Measurements from ENCODE around the gene NDNF. TPM values are rescaled to one million over a fixed set of nuclear protein-coding genes. Genes with fewer than 3 reads are reported as not detected.

Gene NDNF
- total and polyA plus RNA-seq, 9 of the 15 experiments (the other 6 are each of a cell fraction or from before 2014, with no cell fraction given): not detected

DNA sequence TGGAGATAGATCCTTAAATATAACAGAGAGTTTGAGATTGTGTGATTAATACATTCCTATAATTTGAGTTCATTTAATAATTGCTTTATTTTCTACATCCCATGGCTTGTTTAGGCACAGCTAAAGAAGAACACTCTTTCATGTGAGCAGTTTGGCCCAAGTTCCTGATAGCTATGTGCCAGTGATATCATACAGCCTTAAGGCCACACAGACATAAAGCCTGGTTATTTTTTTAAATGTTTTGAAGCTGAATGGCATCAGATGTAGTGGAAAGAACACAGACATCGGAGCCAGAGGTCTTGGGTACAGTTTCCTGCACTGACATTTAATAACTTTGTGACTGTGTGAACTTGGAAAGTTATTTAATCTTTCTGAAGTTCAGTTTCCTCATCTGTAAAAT is 7.0 kb upstream of the NDNF start:
- no peak overlapping the region for H3K4me3 ChIP-seq
- H3K9me1 ChIP-seq (ENCODE audit: control insufficient read depth, insufficient read depth, low read length): no peaks in the 10 kb centered on the region
- no peaks in the 10 kb centered on the region for H3K36me3 ChIP-seq (ENCODE audit: control insufficient read depth, insufficient read depth, low read length)
- no peak overlapping the region for H3K4me2 ChIP-seq (ENCODE audit: insufficient read depth, low read length)
- ATAC-seq (no peak), FAIRE-seq (no peak), DNase-seq (ENCODE audit: extremely low read depth in 1 of 4, low spot score in 3 of 4) (no peak)
- 0% methylated on average over 1 of the region's 1 CpG for WGBS (ENCODE audit: insufficient coverage, low coverage, missing lambda C conversion rate)
- no peak overlapping the region for H3K9ac ChIP-seq (ENCODE audit: insufficient read depth in 1 of 2, low read depth in 2 of 2, low read length in 2 of 2)
- no peaks in the 10 kb centered on the region for H3K9me3 ChIP-seq (replicated peaks; ENCODE audit: control insufficient read depth, insufficient read depth, low read depth, low read length)
- no TSS peak for BruUV-seq (replicated peaks)
- H3K27ac ChIP-seq (ENCODE audit: extremely low read depth, low read depth, low read length): no peak overlapping the region
- ChIA-PET CTCF (ENCODE audit: low intra/inter-chr PET ratio) (no interaction called here), POLR2A (no interaction called here)
- intact Hi-C loops (cut with micrococcal nuclease) (no loop called here), in situ Hi-C loops (cut with MboI) (no loop called here)
- H3K79me2 ChIP-seq (ENCODE audit: control insufficient read depth, insufficient read depth, low read length): no peaks in the 10 kb centered on the region
- no peaks in the 10 kb centered on the region for H3K27me3 ChIP-seq (ENCODE audit: control insufficient read depth in 2 of 2, insufficient read depth in 2 of 2, low read length in 2 of 2)
- H2AFZ ChIP-seq (ENCODE audit: low read depth, low read length): no peak overlapping the region
- H3K4me1 ChIP-seq (replicated peaks in 1 of 2; ENCODE audit: control insufficient read depth in 2 of 2, insufficient read depth in 2 of 2, low read length in 2 of 2): no peaks in the 10 kb centered on the region
- no peaks in the 10 kb centered on the region for H4K20me1 ChIP-seq (replicated peaks; ENCODE audit: control insufficient read depth, insufficient read depth, low read length)
- TF ChIP-seq SRSF3 (IDR thresholded peaks at IDR 0.05; ENCODE audit: insufficient read depth, low read length) (no peak), TCFL5 (CRISPR knock-in tag; conservative IDR thresholded peaks at IDR 0.05) (no peak), RBM22 (IDR thresholded peaks at IDR 0.05; ENCODE audit: low read depth, low read length, poor library complexity, severe bottlenecking) (no peak), NR2C2 (CRISPR knock-in tag; IDR thresholded peaks at IDR 0.05) (no peak), NR2C2 (tag; IDR thresholded peaks at IDR 0.05) (no peak), TCF7 (IDR thresholded peaks at IDR 0.05; ENCODE audit: borderline replicate concordance) (no peak), ZFP36 (IDR thresholded peaks at IDR 0.05; ENCODE audit: low read depth, low read length, partially characterized antibody) (no peak), MYC (IDR thresholded peaks at IDR 0.05; ENCODE audit: low read depth, low read length) (no peak), MYC (CRISPR knock-in tag; IDR thresholded peaks at IDR 0.05; ENCODE audit: borderline replicate concordance, low read depth) (no peak), MYNN (IDR thresholded peaks at IDR 0.05) (no peak), MYNN (CRISPR knock-in tag; IDR thresholded peaks at IDR 0.05) (no peak), GATAD2A (IDR thresholded peaks at IDR 0.05) (no peak), NEUROD1 (IDR thresholded peaks at IDR 0.05; ENCODE audit: borderline replicate concordance, low read depth, low read length, partially characterized antibody) (no peak), CBX5 (IDR thresholded peaks at IDR 0.05; ENCODE audit: borderline replicate concordance, low read depth) (no peak), TFAM (CRISPR knock-in tag; conservative IDR thresholded peaks at IDR 0.05) (no peak), TAF9B (IDR thresholded peaks at IDR 0.05; ENCODE audit: partially characterized antibody) (no peak), EGR1 (conservative IDR thresholded peaks at IDR 0.05) (no peak)
- TF ChIP-seq, protein P1, sequence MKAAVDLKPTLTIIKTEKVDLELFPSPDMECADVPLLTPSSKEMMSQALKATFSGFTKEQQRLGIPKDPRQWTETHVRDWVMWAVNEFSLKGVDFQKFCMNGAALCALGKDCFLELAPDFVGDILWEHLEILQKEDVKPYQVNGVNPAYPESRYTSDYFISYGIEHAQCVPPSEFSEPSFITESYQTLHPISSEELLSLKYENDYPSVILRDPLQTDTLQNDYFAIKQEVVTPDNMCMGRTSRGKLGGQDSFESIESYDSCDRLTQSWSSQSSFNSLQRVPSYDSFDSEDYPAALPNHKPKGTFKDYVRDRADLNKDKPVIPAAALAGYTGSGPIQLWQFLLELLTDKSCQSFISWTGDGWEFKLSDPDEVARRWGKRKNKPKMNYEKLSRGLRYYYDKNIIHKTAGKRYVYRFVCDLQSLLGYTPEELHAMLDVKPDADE (conservative IDR thresholded peaks at IDR 0.05; ENCODE audit: control insufficient read depth, low read depth, low read length): no peak
- TF ChIP-seq, protein P2, sequence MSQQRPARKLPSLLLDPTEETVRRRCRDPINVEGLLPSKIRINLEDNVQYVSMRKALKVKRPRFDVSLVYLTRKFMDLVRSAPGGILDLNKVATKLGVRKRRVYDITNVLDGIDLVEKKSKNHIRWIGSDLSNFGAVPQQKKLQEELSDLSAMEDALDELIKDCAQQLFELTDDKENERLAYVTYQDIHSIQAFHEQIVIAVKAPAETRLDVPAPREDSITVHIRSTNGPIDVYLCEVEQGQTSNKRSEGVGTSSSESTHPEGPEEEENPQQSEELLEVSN (IDR thresholded peaks at IDR 0.05; ENCODE audit: borderline replicate concordance in 1 of 2, extremely low read depth in 1 of 2, insufficient read depth in 1 of 2, insufficient read length in 1 of 2, low read depth in 1 of 2, low read length in 1 of 2, poor library complexity in 1 of 2, severe bottlenecking in 1 of 2): no peak
- TF ChIP-seq, protein P3, sequence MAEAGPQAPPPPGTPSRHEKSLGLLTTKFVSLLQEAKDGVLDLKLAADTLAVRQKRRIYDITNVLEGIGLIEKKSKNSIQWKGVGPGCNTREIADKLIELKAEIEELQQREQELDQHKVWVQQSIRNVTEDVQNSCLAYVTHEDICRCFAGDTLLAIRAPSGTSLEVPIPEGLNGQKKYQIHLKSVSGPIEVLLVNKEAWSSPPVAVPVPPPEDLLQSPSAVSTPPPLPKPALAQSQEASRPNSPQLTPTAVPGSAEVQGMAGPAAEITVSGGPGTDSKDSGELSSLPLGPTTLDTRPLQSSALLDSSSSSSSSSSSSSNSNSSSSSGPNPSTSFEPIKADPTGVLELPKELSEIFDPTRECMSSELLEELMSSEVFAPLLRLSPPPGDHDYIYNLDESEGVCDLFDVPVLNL (CRISPR knock-in tag; IDR thresholded peaks at IDR 0.05; ENCODE audit: low read depth): no peak

Measured in K562 (cell line).